NCI-H226 (cell line): Measurements from ENCODE around the gene TFR2.

Experiments used
- DNase-seq: peaks from one replicate; pipeline ENCODE4 v3.0.0-alpha.2; 2015

The TFR2 gene

DNA sequence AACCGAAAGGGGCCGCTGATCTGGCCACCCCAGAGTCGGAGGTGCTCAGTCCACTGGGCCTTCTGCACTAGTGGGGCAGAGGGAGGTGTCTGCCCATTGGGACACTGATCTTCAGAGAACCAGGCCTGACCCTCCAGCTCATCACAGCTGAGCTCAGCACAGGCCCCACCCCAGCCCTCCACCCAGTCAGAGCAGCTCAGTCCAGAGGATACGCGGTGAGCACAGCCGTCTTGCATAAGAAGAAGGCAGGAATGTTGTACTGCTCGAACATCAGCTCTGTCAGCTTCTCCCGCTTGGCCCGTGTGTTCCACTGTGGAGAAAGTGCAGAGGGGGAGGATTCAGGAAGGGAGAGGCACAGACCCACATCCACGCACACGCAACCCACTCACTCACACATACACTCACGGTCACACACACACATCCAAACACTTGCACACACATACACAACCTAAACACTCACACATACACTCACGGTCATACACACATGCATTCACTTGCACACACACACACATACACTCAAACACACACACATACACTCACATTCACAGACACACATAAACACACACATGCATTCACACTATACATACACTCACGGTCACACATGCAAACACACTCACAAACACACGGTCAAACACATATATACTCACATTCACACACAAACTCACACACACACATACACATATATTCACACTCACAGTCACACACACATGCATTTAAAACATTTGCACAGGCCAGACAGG is 8.6 kb upstream of the TFR2 start:
- no peak for DNase-seq

DNA sequence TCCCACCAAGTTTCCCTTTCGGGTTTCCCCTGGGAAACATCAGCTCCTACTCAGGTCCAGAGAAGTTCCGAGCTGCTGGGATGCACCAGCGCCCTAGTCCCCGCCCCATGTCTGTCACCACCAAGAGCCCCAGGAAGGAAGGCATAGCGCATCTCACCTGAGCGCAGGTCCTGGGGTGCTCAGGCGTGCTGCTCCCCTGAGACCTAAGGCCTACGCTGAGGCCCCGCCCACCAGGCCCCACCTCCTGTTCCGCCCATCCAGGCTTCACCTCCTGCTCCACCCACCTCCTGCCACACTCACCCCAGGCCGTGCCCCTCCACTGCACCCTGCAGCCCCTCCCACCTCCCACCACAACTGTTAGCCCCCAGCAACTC is 1.2 kb upstream of the TFR2 start:
- DNase-seq = no peak

- DNase-seq = no peak
These were observed 645 bp upstream of the TFR2 start for GRCh38 chr7:100641860-100642533.

DNA sequence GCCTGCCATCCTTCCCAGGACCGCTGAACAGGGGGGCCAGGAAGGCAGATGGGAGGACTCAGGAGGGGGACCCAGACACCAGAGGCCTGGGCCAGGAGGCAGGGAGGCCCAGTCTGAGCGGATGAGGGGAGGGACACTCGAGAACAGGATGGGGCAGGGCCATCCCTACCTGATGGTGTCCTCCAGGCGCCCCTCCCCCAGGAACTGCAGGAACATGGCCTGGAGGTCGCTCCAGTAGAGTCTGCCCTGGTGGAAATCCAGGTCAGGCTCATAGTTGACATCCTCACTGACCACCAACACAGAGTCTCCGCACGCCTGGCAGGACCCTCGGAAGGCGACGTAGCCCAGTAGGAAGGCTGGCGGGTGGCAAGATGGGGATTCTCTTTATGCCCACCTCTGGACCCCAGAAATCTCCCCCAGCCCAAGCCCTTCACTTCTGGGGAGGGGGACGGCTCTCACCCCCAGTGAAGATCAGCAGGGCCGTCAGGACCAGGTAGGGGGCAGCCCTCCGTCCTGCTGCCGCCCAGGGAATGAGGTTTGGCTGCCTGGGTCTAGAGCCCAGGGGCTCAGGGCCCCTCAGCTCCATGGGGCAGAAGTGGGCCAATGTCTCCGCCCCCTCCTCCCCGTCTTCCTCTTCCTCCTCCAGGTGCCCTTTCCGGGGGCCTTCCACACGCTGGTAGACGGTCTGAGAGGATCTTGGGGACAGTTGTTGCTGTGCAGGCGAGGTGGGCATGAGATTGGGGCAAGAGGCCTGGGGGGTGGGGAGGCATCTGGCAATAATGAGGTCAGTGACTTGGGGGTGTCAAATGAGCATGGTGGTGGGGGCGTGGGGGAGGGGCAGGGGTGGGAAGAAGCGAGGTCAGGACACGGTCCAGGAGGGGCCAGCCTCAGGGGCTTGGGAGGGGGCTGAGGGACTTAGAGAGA is 573 bp downstream of the TFR2 start:
- DNase-seq = no peak

DNA sequence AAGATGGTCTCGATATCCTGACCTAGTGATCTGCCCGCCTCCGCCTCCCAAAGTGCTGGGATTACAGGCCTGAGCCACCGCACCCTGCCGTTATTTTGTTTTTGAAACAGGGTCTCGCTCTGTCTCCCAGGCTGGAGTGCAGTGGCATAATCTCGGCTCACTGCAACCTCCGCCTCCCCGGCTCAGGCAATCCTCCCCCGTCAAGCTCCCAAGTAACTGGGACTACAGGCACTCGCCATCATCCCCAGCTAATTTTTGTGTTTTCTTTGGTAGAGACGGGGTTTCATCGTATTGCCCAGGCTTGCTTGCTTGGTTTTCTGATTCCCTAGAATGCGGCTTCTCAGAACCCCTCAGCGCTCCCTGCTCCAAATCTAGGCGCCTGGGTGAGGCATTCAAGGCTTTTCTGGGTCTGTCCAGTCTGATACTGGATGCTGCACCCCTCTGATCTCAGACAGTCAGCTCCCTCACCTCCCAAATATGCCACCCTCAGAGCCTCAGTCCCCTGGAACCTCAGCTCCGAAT is 1.3 kb downstream of the TFR2 start:
- no peak for DNase-seq

- no peak for DNase-seq
These were observed 8.2 kb downstream of the TFR2 start for GRCh38 chr7:100632951-100633717.

GRCh38 chr7:100630066-100630465 is 11.3 kb downstream of the TFR2 start:
- DNase-seq = no peak

DNA sequence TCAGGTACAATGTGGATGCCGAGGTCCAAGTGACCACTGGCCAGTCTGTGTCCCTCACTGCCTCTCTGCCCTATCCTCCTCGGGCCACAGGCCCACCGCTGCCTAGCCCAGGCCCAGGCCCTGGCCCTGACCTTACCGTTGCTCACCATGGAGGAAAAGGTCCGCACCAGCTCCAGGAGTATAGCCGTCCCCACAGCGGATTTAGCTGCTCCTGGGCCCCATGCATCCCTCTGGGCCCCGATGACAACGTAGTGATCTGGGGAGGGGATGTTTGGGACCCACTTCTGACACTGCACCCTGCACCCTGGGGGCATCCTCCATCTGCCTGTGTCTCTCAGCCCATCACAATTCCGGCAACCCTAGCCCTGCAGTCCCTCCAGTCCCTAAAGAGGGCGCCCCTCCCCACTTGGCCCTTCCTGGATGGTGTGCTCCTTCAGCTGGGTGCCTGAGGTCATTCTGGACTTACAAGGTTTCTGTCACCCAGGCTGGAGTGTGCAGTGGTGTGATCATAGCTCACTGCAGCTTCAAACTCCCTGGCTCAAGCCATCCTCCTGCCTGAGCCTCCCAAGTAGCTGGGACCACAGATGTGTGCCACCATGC is 12.1 kb downstream of the TFR2 start:
- no peak for DNase-seq

- DNase-seq = no peak
These were observed 14.2 kb downstream of the TFR2 start for GRCh38 chr7:100627238-100627549.

DNA sequence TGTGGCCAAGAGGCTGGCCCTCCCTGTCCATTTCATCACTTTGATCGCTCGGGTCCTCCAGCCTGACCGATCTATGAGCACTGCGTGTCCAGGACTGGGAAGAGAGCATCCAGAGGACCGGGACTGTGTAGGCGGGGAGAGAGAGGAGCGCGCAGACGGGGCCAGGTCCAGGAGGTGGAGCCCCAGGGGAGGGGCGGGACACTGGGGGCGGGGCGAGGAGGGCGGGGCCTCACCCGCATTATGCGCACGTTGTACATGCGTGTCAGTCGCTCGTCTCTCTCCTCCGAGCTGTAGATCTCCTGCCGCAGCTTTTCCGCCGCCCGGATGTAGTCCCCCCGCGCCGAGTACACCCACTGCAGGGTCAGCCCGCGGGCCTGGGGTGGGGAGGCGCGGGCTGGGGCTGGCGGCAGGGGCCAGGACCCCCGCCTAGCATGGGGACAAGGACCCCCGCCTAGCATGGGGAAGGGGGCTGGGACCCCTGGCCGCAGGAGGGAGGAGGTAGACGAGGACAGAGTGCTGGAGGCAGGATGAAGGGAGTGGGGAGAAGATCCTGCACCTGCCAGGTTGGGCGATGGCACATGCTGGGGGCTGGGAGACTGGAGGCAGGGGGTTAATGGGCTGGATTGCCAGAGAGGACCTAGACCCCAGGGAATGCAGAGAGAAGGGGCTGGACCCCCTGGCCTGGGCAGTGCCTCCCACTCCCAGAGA is 14.7 kb downstream of the TFR2 start:
- peak; percentile 75 for DNase-seq

GRCh38 chr7:100626055-100626454 is 15.3 kb downstream of the TFR2 start:
- DNase-seq = no peak

DNA sequence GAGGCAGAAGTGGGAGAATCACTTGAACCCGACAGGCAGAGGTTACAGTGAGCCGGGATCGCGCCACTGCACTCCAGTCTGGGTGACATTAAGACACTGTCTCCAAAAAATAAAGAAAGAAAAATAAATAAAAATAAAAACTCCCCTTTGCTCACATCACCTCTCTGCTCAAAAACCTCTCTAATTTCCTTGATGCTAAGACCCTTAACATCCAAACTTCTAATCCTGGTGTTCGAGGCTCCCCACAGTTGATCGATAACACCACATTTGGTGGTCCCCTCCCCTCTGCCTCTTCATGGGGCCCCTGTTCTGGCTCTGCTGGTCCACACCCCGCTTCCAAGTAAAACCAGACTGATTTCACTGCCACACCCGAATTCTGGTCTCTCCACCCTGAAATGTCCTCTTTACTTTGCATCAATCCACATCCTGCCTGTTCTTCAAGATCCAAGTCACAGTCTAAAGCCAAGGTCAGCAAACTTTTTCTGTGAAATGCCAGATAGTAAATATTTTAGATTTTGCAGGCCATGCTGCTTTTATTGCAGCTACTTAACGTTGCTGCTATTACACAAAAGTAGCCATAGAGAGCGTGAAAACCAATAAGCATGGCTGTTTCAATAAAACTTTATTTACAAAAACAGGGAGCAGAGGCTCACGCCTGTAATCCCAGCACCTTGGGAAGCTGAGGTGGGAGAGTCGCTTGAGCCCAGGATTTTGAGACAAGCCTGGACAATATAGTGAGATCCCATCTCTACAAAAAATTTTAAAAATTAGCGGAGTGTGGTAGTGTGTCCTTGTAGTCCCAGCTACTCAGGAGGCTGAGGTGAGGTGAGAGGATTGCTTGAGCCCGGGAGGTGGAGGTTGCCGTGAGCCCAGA is 17.2 kb downstream of the TFR2 start:
- no peak for DNase-seq

DNA sequence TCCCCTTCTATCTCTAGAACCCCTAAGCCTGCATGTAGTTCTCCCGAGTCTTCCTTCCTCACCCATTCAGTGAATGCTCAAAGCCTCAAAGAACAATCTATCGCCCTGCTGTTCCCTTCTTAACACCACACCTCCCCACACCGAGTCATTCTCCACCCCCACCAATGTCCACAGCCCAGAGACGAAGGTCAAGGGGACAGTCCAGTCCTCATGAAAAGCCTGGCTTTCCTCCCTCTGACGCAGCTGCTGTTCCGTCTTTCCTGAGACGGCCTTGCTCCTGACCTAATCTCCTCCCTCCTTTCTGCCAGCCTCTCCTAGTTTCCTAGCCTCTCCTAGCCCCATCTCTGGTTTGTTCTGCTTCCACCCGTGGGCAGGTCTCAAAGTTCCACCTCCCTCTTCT is 19.8 kb downstream of the TFR2 start:
- no peak for DNase-seq

GRCh38 chr7:100620804-100621203 is 20.5 kb downstream of the TFR2 start:
- DNase-seq = no peak

- DNase-seq = no peak
These were observed 21.1 kb downstream of the TFR2 start for GRCh38 chr7:100620239-100620638.

DNA sequence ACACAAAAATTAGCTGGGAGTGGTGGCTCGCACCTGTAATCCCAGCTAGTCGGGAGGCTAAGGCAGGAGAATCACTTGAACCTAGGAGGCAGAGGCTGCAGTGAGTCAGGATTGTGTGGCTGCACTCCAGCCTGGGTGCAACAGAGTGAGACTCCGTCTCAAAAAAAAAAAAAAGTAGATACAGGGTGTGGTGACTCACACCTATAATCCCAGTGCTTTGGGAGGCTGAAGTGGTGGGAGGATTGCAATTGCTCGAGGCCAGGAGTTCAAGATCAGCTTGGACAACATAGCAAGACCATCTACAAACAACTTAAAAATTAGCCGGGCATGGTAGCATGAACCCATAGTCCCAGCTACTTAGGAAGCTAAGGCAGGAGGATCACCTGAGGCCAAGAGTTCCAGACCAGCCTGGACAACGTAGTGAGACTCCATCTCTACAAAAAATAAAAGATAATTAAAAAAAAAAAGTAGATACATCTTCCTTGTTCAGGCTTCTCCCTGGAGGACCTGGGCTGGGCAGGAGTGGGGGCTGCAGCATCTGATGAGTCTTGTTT is 27.0 kb downstream of the TFR2 start:
- no peak for DNase-seq

- no peak for DNase-seq
These were observed 27.8 kb downstream of the TFR2 start for GRCh38 chr7:100613412-100614175.

DNA sequence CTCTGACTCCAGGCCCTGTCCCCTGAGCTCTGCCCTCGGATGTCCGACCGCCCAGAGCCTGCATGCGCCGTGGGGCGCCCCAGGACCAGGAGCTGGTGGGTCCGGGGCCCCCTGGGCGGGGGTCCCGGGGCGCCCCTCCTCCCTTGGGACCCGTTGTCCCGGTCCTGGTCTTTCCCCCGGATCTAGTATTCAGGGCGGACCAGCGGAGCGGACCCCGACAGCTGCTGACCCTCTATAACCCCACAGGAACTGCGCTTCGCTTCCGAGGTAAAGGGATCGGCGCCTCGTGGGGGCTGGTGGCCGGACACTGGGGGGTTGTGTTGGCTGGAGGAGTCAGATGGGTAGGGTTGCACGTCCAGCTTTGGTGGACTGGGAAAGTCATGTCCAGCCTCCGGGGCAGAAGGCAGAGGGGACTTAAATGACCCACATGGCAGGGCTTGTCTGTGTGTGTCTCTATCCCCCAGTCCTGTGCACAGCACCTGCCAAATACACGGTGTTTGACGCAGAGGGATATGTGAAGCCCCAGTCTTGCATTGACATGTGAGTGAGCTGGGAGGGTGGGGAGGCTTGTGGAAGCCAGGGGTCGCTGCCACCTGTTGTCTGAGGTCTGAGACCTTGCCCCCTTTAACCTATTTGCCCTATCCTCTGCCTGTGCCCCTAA is 28.5 kb downstream of the TFR2 start:
- no peak for DNase-seq
